ENCODE measurements around the gene KDM7A. TPM values are rescaled to one million over a fixed set of nuclear protein-coding genes. Genes with fewer than 3 reads are reported as not detected.

Gene KDM7A
- total and polyA plus RNA-seq, 10 of the 15 experiments (the other 5 are each of a cell fraction or from before 2014, with no cell fraction given): 0.07 to 0.96 (median 0.74) TPM

GRCh38 chr7:140192176-140192575, 15.4 kb upstream of the KDM7A start:
- ChIA-PET CTCF (no interaction called here), SMC1A (ENCODE audit: uncharacterized antibody, unreplicated experiment) (no interaction called here), RAD21 (ENCODE audit: unreplicated experiment) (no interaction called here), POLR2A (no interaction called here)
- no peak for ATAC-seq
- TF ChIP-seq ZNF274 (IDR thresholded peaks at IDR 0.05; ENCODE audit: insufficient read depth, insufficient read length) (no peak), ZBTB40 (IDR thresholded peaks at IDR 0.05; ENCODE audit: borderline replicate concordance) (no peak), KLF5 (IDR thresholded peaks at IDR 0.05; ENCODE audit: partially characterized antibody) (no peak), USF2 (IDR thresholded peaks at IDR 0.05; ENCODE audit: borderline replicate concordance, low read depth, low read length) (no peak), CREM (IDR thresholded peaks at IDR 0.05; ENCODE audit: low read depth) (no peak), MLLT1 (IDR thresholded peaks at IDR 0.05) (no peak), SRF (IDR thresholded peaks at IDR 0.05; ENCODE audit: low read depth in 2 of 2, low read length in 2 of 2) (no peak), BHLHE40 (IDR thresholded peaks at IDR 0.05; ENCODE audit: borderline replicate concordance in 1 of 2, low read depth in 2 of 2, low read length in 1 of 2) (no peak)
- Histone ChIP-seq H3K4me3 (no peak overlapping the region), H3K4me2 (ENCODE audit: control insufficient read depth, insufficient read depth) (no peak overlapping the region), H3K27me3 (replicated peaks in 1 of 2; ENCODE audit: control insufficient read depth in 2 of 2, insufficient read depth in 2 of 2, low read length in 1 of 2) (0 out of 4 replicates have a peak, but pooled peaks cover 0 to 3% of the 10 kb centered on the region in 2 experiments), H3K27ac (ENCODE audit: control insufficient read depth, insufficient read depth) (no peak overlapping the region), H3K4me1 (ENCODE audit: control insufficient read depth, insufficient read depth, low read length) (no peaks in the 10 kb centered on the region), H3K9ac (ENCODE audit: control insufficient read depth, insufficient read depth, low read length) (no peak overlapping the region), H2AFZ (ENCODE audit: control insufficient read depth, low read depth, low read length) (no peak overlapping the region), H3K36me3 (ENCODE audit: control insufficient read depth in 2 of 2, insufficient read depth in 2 of 2, low read length in 1 of 2) (no peaks in the 10 kb centered on the region), H3K9me3 (replicated peaks; ENCODE audit: control insufficient read depth, insufficient read depth, low read length) (peaks cover 5% of the 10 kb centered on the region; the same call in 2 of the 3 replicates), H4K20me1 (ENCODE audit: control insufficient read depth, insufficient read depth) (no peaks in the 10 kb centered on the region), H3K79me2 (ENCODE audit: control insufficient read depth, insufficient read depth, low read length) (no peaks in the 10 kb centered on the region)
- no peak for DNase-seq (ENCODE audit: low read depth, low spot score)
- 47% methylated on average over 3 of the region's 3 CpGs for WGBS (ENCODE audit: insufficient coverage, insufficient replicate concordance, low lambda C conversion rate, missing lambda C conversion rate)
- BruUV-seq (replicated peaks): no TSS peak
- intact Hi-C loops (cut with micrococcal nuclease; ENCODE audit: unreplicated experiment): no loop called here
- in situ Hi-C loops (cut with MboI): no loop called here
- FAIRE-seq: no peak

All from GM12878 (cell line).